ENCODE results near the gene HTRA3. TPM values are rescaled to one million over a fixed set of nuclear protein-coding genes. Genes with fewer than 3 reads are reported as not detected.

Gene HTRA3
- total RNA-seq, 4 donors from 2014 or later: 3.3 to 22.5 (median 10.3) TPM

GRCh38 chr4:8270912-8271815 is 1.6 kb downstream of the HTRA3 start:
- no peak for DNase-seq (ENCODE audit: low spot score in 2 of 2)
- WGBS: 71% methylated on average over 24 of the region's 27 CpGs
- H3K4me1 ChIP-seq: peaks cover 49% of the 10 kb centered on the region
- no peaks in the 10 kb centered on the region for H3K9me3 ChIP-seq
- H3K4me3 ChIP-seq: peak overlapping the region; percentile 57
- H3K27ac ChIP-seq: peak overlapping the region; percentile 57
- no peak for TF ChIP-seq POLR2A (IDR thresholded peaks at IDR 0.05)
- TF ChIP-seq, protein P1, sequence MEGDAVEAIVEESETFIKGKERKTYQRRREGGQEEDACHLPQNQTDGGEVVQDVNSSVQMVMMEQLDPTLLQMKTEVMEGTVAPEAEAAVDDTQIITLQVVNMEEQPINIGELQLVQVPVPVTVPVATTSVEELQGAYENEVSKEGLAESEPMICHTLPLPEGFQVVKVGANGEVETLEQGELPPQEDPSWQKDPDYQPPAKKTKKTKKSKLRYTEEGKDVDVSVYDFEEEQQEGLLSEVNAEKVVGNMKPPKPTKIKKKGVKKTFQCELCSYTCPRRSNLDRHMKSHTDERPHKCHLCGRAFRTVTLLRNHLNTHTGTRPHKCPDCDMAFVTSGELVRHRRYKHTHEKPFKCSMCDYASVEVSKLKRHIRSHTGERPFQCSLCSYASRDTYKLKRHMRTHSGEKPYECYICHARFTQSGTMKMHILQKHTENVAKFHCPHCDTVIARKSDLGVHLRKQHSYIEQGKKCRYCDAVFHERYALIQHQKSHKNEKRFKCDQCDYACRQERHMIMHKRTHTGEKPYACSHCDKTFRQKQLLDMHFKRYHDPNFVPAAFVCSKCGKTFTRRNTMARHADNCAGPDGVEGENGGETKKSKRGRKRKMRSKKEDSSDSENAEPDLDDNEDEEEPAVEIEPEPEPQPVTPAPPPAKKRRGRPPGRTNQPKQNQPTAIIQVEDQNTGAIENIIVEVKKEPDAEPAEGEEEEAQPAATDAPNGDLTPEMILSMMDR (IDR thresholded peaks at IDR 0.05): no peak
- no peak for TF ChIP-seq EP300 (IDR thresholded peaks at IDR 0.05)
- TF ChIP-seq POLR2AphosphoS5 (IDR thresholded peaks at IDR 0.05): no peak
- peaks cover 25% of the 10 kb centered on the region for H3K27me3 ChIP-seq
- no peaks in the 10 kb centered on the region for H3K36me3 ChIP-seq

GRCh38 chr4:8271821-8272220 is 2.3 kb downstream of the HTRA3 start:
- no peaks in the 10 kb centered on the region for H3K36me3 ChIP-seq
- peak overlapping the region; percentile 25 for H3K27ac ChIP-seq
- no peak for DNase-seq (ENCODE audit: low spot score in 2 of 2)
- H3K4me1 ChIP-seq: peaks cover 53% of the 10 kb centered on the region
- TF ChIP-seq, protein P1 (IDR thresholded peaks at IDR 0.05): no peak
- TF ChIP-seq POLR2AphosphoS5 (IDR thresholded peaks at IDR 0.05) (no peak), POLR2A (IDR thresholded peaks at IDR 0.05) (no peak), EP300 (IDR thresholded peaks at IDR 0.05) (no peak)
- peaks cover 25% of the 10 kb centered on the region for H3K27me3 ChIP-seq
- WGBS: 90% methylated on average over 8 of the region's 10 CpGs
- no peaks in the 10 kb centered on the region for H3K9me3 ChIP-seq
- H3K4me3 ChIP-seq: peak overlapping the region; percentile 57

- WGBS: 59% methylated on average over 19 of the region's 30 CpGs
- Histone ChIP-seq H3K27ac (peak overlapping the region; percentile 16), H3K27me3 (peaks cover 25% of the 10 kb centered on the region), H3K4me3 (peak overlapping the region; percentile 57), H3K9me3 (no peaks in the 10 kb centered on the region), H3K4me1 (peaks cover 60% of the 10 kb centered on the region), H3K36me3 (no peaks in the 10 kb centered on the region)
- DNase-seq (ENCODE audit: low spot score in 2 of 2): no peak
- TF ChIP-seq EP300 (IDR thresholded peaks at IDR 0.05): no peak
- no peak for TF ChIP-seq POLR2AphosphoS5 (IDR thresholded peaks at IDR 0.05)
- TF ChIP-seq, protein P1 (IDR thresholded peaks at IDR 0.05): no peak
- TF ChIP-seq POLR2A (IDR thresholded peaks at IDR 0.05): no peak
Observed at GRCh38 chr4:8272472-8273428, 3.2 kb downstream of the HTRA3 start.

- DNase-seq (ENCODE audit: low spot score in 2 of 2): no peak
- Histone ChIP-seq H3K36me3 (no peaks in the 10 kb centered on the region), H3K4me1 (peaks cover 62% of the 10 kb centered on the region), H3K27ac (peak overlapping the region; percentile 16), H3K4me3 (no peak overlapping the region), H3K27me3 (peaks cover 24% of the 10 kb centered on the region), H3K9me3 (no peaks in the 10 kb centered on the region)
- 89% methylated on average over 13 of the region's 13 CpGs for WGBS
- TF ChIP-seq POLR2AphosphoS5 (IDR thresholded peaks at IDR 0.05) (no peak), EP300 (IDR thresholded peaks at IDR 0.05) (no peak), POLR2A (IDR thresholded peaks at IDR 0.05) (no peak)
- TF ChIP-seq, protein P1 (IDR thresholded peaks at IDR 0.05): no peak
Observed at GRCh38 chr4:8273450-8273849, 3.9 kb downstream of the HTRA3 start.

All from suprapubic skin (tissue), 4 donors.